ENCODE results near the gene GIGYF2.

DNA sequence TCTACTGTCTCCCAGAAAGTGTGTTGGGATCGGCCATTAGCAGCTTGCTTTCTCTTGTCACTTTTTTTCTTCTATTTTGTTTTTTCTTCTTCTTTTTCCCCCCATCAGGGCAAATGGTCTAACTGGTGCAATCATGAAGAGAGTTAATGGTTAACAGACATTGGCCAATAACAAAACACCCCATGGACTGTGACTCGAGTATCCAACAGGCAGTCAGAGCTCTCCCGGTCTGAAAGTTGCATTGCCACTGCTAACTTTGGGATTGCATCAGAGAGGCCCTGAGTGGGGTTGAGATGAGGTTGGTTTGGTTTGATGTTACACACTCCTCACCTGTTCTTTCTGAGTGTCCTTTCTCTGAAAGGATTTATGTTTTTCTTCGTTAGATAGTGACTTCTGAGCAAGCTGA is 160.0 kb downstream of the GIGYF2 start:
- no peak for TF ChIP-seq POLR2A (IDR thresholded peaks at IDR 0.05)
- TF ChIP-seq CTCF (IDR thresholded peaks at IDR 0.05), result no peak
- TF ChIP-seq EP300 (IDR thresholded peaks at IDR 0.05), result no peak
- no peak for TF ChIP-seq POLR2AphosphoS5 (IDR thresholded peaks at IDR 0.05)
